GM12878 (cell line): ENCODE data around the gene HMX3.

Source experiments
- BHLHE40 ChIP-seq, 2 experiments: fragments of 450-650 bp in 1 of 2; IDR thresholded peaks; 2 replicates each; pipeline ENCODE4 v1.6.1; 2011 to 2017; ENCODE audit warnings: low read depth in 2 of 2, borderline replicate concordance in 1 of 2, improper control_type of control experiment in 1 of 2, low read length in 1 of 2, mild to moderate bottlenecking in 1 of 2
- EZH2 ChIP-seq: IDR thresholded peaks from 2 replicates; pipeline ENCODE4 v1.6.1; 2012; ENCODE audit warnings: low read depth, mild to moderate bottlenecking, control low read depth, inconsistent platforms, low read length, borderline replicate concordance; ENCODE audit not compliant: control insufficient read depth
- NFYB ChIP-seq: IDR thresholded peaks from 2 replicates; pipeline ENCODE4 v1.6.1; 2011; ENCODE audit warnings: low read depth, mild to moderate bottlenecking, low read length, improper control_type of control experiment, moderate library complexity; ENCODE audit not compliant: insufficient read depth
- PAX5 ChIP-seq: IDR thresholded peaks from 2 replicates; pipeline ENCODE4 v1.6.1; 2011; ENCODE audit warnings: low read depth, low read length, borderline replicate concordance
- POLR2A ChIP-seq: IDR thresholded peaks from 2 replicates; pipeline ENCODE4 v1.6.1; 2011; ENCODE audit warnings: low read depth, mild to moderate bottlenecking, low read length
- RCOR1 ChIP-seq: conservative IDR thresholded peaks from 2 replicates; pipeline ENCODE4 v1.6.1; 2012; ENCODE audit warnings: low read depth, low read length, improper control_type of control experiment
- RFX5 ChIP-seq: IDR thresholded peaks from 2 replicates; pipeline ENCODE4 v1.6.1; 2011; ENCODE audit warnings: low read depth, low read length, improper control_type of control experiment
- ZBTB33 ChIP-seq: fragments of 450-650 bp; IDR thresholded peaks from 2 replicates; pipeline ENCODE4 v1.6.1; 2017; ENCODE audit warnings: mild to moderate bottlenecking
- ZBTB40 ChIP-seq: fragments of 450-650 bp; IDR thresholded peaks from 2 replicates; pipeline ENCODE4 v1.6.1; 2016; ENCODE audit warnings: mild to moderate bottlenecking, moderate library complexity, borderline replicate concordance
- TF ChIP-seq, protein P1 (sequence below), 3 experiments: IDR thresholded peaks in 2 of 3; conservative IDR thresholded peaks in 1 of 3; 2 replicates each; pipeline ENCODE4 v1.5.1; 2011; ENCODE audit warnings: low read depth in 3 of 3, low read length in 3 of 3, mild to moderate bottlenecking in 3 of 3, control low read depth in 2 of 3, moderate library complexity in 2 of 3, inconsistent platforms in 1 of 3, mixed read lengths in 1 of 3; ENCODE audit not compliant: control insufficient read depth in 2 of 3, insufficient read depth in 1 of 3; ENCODE audit errors: extremely low read depth in 1 of 3
- TF ChIP-seq, protein P2 (sequence below): IDR thresholded peaks from 2 replicates; pipeline ENCODE4 v1.6.1; 2012; ENCODE audit warnings: low read depth, low read length, improper control_type of control experiment
- TF ChIP-seq, protein P3 (sequence below): fragments of 450-650 bp; formaldehyde crosslinking; IDR thresholded peaks from 2 replicates; pipeline ENCODE4 v1.4.0; 2020; ENCODE audit warnings: mild to moderate bottlenecking, moderate library complexity
- TF ChIP-seq, protein P4 (sequence below): fragments of 450-650 bp; conservative IDR thresholded peaks from 2 replicates; pipeline ENCODE4 v1.6.1; 2017; ENCODE audit warnings: mild to moderate bottlenecking, moderate library complexity

DNA sequence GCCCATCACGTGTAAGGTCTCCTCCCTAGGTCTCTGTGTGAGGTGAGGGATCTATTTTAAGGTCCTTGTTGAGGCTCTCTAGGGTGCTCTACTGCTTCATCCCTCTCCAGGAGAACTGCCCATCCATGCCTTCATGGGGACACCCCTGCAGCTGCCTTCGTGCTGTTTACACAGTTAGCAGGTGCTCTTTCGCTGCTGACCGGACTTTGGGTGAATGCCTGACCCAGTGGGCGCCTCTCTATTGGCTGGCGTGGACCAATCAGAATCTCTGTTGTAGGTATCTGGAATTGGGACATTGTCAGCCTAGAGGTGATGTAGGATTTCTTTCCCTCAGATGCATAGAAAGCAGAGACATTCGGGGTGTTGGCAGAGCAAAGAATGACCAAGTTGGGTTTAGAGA lies 38.7 kb upstream of the HMX3 start:
- TF ChIP-seq, protein P1, sequence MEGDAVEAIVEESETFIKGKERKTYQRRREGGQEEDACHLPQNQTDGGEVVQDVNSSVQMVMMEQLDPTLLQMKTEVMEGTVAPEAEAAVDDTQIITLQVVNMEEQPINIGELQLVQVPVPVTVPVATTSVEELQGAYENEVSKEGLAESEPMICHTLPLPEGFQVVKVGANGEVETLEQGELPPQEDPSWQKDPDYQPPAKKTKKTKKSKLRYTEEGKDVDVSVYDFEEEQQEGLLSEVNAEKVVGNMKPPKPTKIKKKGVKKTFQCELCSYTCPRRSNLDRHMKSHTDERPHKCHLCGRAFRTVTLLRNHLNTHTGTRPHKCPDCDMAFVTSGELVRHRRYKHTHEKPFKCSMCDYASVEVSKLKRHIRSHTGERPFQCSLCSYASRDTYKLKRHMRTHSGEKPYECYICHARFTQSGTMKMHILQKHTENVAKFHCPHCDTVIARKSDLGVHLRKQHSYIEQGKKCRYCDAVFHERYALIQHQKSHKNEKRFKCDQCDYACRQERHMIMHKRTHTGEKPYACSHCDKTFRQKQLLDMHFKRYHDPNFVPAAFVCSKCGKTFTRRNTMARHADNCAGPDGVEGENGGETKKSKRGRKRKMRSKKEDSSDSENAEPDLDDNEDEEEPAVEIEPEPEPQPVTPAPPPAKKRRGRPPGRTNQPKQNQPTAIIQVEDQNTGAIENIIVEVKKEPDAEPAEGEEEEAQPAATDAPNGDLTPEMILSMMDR (IDR thresholded peaks at IDR 0.05 in 2 of 3, conservative IDR thresholded peaks at IDR 0.05 in 1 of 3; ENCODE audit: control insufficient read depth in 2 of 3, extremely low read depth in 1 of 3, insufficient read depth in 1 of 3, low read depth in 3 of 3, low read length in 3 of 3) = no peak
- no peak for TF ChIP-seq NFYB
- no peak for TF ChIP-seq POLR2A
- TF ChIP-seq RCOR1 = no peak
- no peak for TF ChIP-seq ZBTB40
- TF ChIP-seq BHLHE40 (IDR thresholded peaks at IDR 0.05; ENCODE audit: borderline replicate concordance in 1 of 2, low read depth in 2 of 2, low read length in 1 of 2) = no peak
- no peak for TF ChIP-seq EZH2
- no peak for TF ChIP-seq PAX5
- TF ChIP-seq RFX5 = no peak
- TF ChIP-seq, protein P2, sequence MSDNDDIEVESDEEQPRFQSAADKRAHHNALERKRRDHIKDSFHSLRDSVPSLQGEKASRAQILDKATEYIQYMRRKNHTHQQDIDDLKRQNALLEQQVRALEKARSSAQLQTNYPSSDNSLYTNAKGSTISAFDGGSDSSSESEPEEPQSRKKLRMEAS = no peak
- TF ChIP-seq, protein P3, sequence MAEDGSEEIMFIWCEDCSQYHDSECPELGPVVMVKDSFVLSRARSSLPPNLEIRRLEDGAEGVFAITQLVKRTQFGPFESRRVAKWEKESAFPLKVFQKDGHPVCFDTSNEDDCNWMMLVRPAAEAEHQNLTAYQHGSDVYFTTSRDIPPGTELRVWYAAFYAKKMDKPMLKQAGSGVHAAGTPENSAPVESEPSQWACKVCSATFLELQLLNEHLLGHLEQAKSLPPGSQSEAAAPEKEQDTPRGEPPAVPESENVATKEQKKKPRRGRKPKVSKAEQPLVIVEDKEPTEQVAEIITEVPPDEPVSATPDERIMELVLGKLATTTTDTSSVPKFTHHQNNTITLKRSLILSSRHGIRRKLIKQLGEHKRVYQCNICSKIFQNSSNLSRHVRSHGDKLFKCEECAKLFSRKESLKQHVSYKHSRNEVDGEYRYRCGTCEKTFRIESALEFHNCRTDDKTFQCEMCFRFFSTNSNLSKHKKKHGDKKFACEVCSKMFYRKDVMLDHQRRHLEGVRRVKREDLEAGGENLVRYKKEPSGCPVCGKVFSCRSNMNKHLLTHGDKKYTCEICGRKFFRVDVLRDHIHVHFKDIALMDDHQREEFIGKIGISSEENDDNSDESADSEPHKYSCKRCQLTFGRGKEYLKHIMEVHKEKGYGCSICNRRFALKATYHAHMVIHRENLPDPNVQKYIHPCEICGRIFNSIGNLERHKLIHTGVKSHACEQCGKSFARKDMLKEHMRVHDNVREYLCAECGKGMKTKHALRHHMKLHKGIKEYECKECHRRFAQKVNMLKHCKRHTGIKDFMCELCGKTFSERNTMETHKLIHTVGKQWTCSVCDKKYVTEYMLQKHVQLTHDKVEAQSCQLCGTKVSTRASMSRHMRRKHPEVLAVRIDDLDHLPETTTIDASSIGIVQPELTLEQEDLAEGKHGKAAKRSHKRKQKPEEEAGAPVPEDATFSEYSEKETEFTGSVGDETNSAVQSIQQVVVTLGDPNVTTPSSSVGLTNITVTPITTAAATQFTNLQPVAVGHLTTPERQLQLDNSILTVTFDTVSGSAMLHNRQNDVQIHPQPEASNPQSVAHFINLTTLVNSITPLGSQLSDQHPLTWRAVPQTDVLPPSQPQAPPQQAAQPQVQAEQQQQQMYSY (CRISPR knock-in tag) = no peak
- no peak for TF ChIP-seq ZBTB33
- TF ChIP-seq, protein P4, sequence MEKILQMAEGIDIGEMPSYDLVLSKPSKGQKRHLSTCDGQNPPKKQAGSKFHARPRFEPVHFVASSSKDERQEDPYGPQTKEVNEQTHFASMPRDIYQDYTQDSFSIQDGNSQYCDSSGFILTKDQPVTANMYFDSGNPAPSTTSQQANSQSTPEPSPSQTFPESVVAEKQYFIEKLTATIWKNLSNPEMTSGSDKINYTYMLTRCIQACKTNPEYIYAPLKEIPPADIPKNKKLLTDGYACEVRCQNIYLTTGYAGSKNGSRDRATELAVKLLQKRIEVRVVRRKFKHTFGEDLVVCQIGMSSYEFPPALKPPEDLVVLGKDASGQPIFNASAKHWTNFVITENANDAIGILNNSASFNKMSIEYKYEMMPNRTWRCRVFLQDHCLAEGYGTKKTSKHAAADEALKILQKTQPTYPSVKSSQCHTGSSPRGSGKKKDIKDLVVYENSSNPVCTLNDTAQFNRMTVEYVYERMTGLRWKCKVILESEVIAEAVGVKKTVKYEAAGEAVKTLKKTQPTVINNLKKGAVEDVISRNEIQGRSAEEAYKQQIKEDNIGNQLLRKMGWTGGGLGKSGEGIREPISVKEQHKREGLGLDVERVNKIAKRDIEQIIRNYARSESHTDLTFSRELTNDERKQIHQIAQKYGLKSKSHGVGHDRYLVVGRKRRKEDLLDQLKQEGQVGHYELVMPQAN = no peak
